ENCODE measurements around the gene MCCC1.

The MCCC1 gene

GRCh38 chr3:182972387-182972786, 126.9 kb downstream of the MCCC1 start:
- H3K4me3 ChIP-seq (ENCODE audit: low read length, poor library complexity, severe bottlenecking): peak overlapping the region; percentile 27
- H3K79me2 ChIP-seq (ENCODE audit: insufficient read depth, low read length): peaks cover 99% of the 10 kb centered on the region
- H3K4me2 ChIP-seq (ENCODE audit: low read depth, low read length, poor library complexity, severe bottlenecking): peak overlapping the region; percentile 22

DNA sequence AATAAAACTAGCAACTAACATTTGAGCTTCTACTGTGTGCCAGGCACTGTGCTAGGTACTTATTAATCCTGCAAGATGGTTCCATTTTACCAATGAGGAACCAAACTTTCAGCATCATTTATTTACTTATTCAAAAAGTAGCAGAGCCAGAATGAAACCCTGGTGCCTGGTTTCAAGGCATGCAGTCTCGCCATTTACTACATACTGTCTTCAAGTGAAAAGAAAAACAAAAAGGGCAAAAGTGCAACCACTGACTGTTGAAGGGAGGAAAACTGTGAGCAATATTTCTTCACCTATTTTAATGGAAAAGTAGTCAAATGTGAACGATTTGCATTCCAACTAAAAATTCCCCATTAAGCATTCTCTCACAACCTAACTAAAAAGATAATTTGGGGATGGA, 127.7 kb downstream of the MCCC1 start:
- H3K9me2 ChIP-seq (replicated peaks; ENCODE audit: low read depth, low read length): no peaks in the 10 kb centered on the region
- H3K9me3 ChIP-seq (ENCODE audit: insufficient read depth, low read depth, low read length): no peaks in the 10 kb centered on the region
- H3K4me2 ChIP-seq (ENCODE audit: low read depth, low read length, poor library complexity, severe bottlenecking): peak overlapping the region; percentile 22
- H2AFZ ChIP-seq (ENCODE audit: low read length): no peak overlapping the region
- H3F3A ChIP-seq (ENCODE audit: low read depth): no peaks in the 10 kb centered on the region
- peaks cover 64% of the 10 kb centered on the region for H3K4me1 ChIP-seq (ENCODE audit: insufficient read depth, low read length, poor library complexity, severe bottlenecking)
- TF ChIP-seq EZH2phosphoT487 (IDR thresholded peaks at IDR 0.05; ENCODE audit: borderline replicate concordance): no peak
- H4K20me1 ChIP-seq (ENCODE audit: insufficient read depth, low read length, poor library complexity, severe bottlenecking): peaks cover 91% of the 10 kb centered on the region
- H3K4me3 ChIP-seq (ENCODE audit: low read length, poor library complexity, severe bottlenecking): peak overlapping the region; percentile 24
- no peaks in the 10 kb centered on the region for H3K27me3 ChIP-seq (ENCODE audit: insufficient read depth, low read length, poor library complexity, severe bottlenecking)
- H3K36me3 ChIP-seq (ENCODE audit: insufficient read depth, low read length): no peaks in the 10 kb centered on the region
- H3K79me2 ChIP-seq (ENCODE audit: insufficient read depth, low read length): peaks cover 99% of the 10 kb centered on the region
- H3K9ac ChIP-seq (ENCODE audit: low read depth, low read length, poor library complexity, severe bottlenecking): no peak overlapping the region

More at GRCh38 chr3:182972387-182972786, 126.9 kb downstream of the MCCC1 start:
- Histone ChIP-seq H3K9me3 (ENCODE audit: insufficient read depth, low read depth, low read length) (no peaks in the 10 kb centered on the region), H3K9ac (ENCODE audit: low read depth, low read length, poor library complexity, severe bottlenecking) (no peak overlapping the region), H3K27me3 (ENCODE audit: insufficient read depth, low read length, poor library complexity, severe bottlenecking) (no peaks in the 10 kb centered on the region), H4K20me1 (ENCODE audit: insufficient read depth, low read length, poor library complexity, severe bottlenecking) (peaks cover 94% of the 10 kb centered on the region), H3K4me1 (ENCODE audit: insufficient read depth, low read length, poor library complexity, severe bottlenecking) (peaks cover 66% of the 10 kb centered on the region), H3K9me2 (replicated peaks; ENCODE audit: low read depth, low read length) (no peaks in the 10 kb centered on the region), H3K36me3 (ENCODE audit: insufficient read depth, low read length) (no peaks in the 10 kb centered on the region), H2AFZ (ENCODE audit: low read length) (no peak overlapping the region), H3F3A (ENCODE audit: low read depth) (no peaks in the 10 kb centered on the region)
- TF ChIP-seq EZH2phosphoT487 (IDR thresholded peaks at IDR 0.05; ENCODE audit: borderline replicate concordance): no peak
- TF ChIP-seq, protein P1, sequence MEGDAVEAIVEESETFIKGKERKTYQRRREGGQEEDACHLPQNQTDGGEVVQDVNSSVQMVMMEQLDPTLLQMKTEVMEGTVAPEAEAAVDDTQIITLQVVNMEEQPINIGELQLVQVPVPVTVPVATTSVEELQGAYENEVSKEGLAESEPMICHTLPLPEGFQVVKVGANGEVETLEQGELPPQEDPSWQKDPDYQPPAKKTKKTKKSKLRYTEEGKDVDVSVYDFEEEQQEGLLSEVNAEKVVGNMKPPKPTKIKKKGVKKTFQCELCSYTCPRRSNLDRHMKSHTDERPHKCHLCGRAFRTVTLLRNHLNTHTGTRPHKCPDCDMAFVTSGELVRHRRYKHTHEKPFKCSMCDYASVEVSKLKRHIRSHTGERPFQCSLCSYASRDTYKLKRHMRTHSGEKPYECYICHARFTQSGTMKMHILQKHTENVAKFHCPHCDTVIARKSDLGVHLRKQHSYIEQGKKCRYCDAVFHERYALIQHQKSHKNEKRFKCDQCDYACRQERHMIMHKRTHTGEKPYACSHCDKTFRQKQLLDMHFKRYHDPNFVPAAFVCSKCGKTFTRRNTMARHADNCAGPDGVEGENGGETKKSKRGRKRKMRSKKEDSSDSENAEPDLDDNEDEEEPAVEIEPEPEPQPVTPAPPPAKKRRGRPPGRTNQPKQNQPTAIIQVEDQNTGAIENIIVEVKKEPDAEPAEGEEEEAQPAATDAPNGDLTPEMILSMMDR (conservative IDR thresholded peaks at IDR 0.05; ENCODE audit: low read length): no peak

DNA sequence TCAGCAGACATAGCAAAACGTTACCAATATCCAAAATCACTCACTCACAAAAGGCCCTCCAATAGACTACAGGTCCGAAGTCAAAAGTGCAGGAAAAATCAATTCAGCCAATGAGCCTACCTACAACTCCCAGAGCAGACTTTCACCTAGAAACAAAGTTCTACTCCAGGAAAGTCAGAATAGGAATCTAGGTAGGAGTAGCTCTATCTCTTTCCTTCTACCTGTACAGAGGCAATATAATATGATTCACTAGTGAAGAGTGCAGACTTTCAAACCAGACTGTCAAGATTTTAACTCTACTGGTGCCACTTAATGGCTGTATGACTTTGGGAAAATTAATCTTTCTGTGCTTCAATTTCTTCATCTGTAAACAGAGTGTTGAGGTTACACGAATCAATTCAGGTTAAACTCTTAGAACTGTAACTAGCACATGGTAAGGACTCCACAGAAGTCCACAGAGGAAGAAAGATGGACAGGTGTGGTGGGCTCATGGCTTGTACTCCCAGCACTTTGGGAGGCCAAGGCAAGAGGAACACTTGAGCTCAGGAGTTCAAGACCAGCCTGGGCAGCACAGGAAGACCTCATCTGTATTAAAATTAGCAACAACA, 128.4 kb downstream of the MCCC1 start:
- Histone ChIP-seq H3K4me3 (ENCODE audit: low read length, poor library complexity, severe bottlenecking) (peak overlapping the region; percentile 1), H3K9me2 (replicated peaks; ENCODE audit: low read depth, low read length) (no peaks in the 10 kb centered on the region), H4K20me1 (ENCODE audit: insufficient read depth, low read length, poor library complexity, severe bottlenecking) (peaks cover 91% of the 10 kb centered on the region), H3K36me3 (ENCODE audit: insufficient read depth, low read length) (no peaks in the 10 kb centered on the region), H3K27me3 (ENCODE audit: insufficient read depth, low read length, poor library complexity, severe bottlenecking) (no peaks in the 10 kb centered on the region), H3K4me2 (ENCODE audit: low read depth, low read length, poor library complexity, severe bottlenecking) (peak overlapping the region; percentile 22), H3K9ac (ENCODE audit: low read depth, low read length, poor library complexity, severe bottlenecking) (no peak overlapping the region), H2AFZ (ENCODE audit: low read length) (no peak overlapping the region), H3F3A (ENCODE audit: low read depth) (no peaks in the 10 kb centered on the region), H3K79me2 (ENCODE audit: insufficient read depth, low read length) (peaks cover 99% of the 10 kb centered on the region), H3K4me1 (ENCODE audit: insufficient read depth, low read length, poor library complexity, severe bottlenecking) (peaks cover 64% of the 10 kb centered on the region), H3K9me3 (ENCODE audit: insufficient read depth, low read depth, low read length) (no peaks in the 10 kb centered on the region)
- TF ChIP-seq, protein P1 (conservative IDR thresholded peaks at IDR 0.05; ENCODE audit: low read length): no peak
- no peak for TF ChIP-seq EZH2phosphoT487 (IDR thresholded peaks at IDR 0.05; ENCODE audit: borderline replicate concordance)

GRCh38 chr3:182969853-182970252, 129.4 kb downstream of the MCCC1 start:
- Histone ChIP-seq H3K4me1 (ENCODE audit: insufficient read depth, low read length, poor library complexity, severe bottlenecking) (peaks cover 65% of the 10 kb centered on the region), H3K36me3 (ENCODE audit: insufficient read depth, low read length) (peaks cover 3% of the 10 kb centered on the region), H3K4me3 (ENCODE audit: low read length, poor library complexity, severe bottlenecking) (peak overlapping the region; percentile 17), H3K9me3 (ENCODE audit: insufficient read depth, low read depth, low read length) (no peaks in the 10 kb centered on the region), H3K27me3 (ENCODE audit: insufficient read depth, low read length, poor library complexity, severe bottlenecking) (no peaks in the 10 kb centered on the region), H3K9ac (ENCODE audit: low read depth, low read length, poor library complexity, severe bottlenecking) (no peak overlapping the region), H2AFZ (ENCODE audit: low read length) (no peak overlapping the region), H3F3A (ENCODE audit: low read depth) (no peaks in the 10 kb centered on the region), H3K79me2 (ENCODE audit: insufficient read depth, low read length) (peaks cover 99% of the 10 kb centered on the region), H3K9me2 (replicated peaks; ENCODE audit: low read depth, low read length) (no peaks in the 10 kb centered on the region), H3K4me2 (ENCODE audit: low read depth, low read length, poor library complexity, severe bottlenecking) (peak overlapping the region; percentile 40), H4K20me1 (ENCODE audit: insufficient read depth, low read length, poor library complexity, severe bottlenecking) (peaks cover 90% of the 10 kb centered on the region)
- TF ChIP-seq EZH2phosphoT487 (IDR thresholded peaks at IDR 0.05; ENCODE audit: borderline replicate concordance): no peak
- TF ChIP-seq, protein P1 (conservative IDR thresholded peaks at IDR 0.05; ENCODE audit: low read length): no peak
